Sigmoid colon (tissue), 4 donors: ENCODE data around the gene FERD3L.

Experiments
- EP300 ChIP-seq, 4 donors: sonication (generic); formaldehyde crosslinking; IDR thresholded peaks; one replicate each; pipeline ENCODE4 v1.6.1; 2017; ENCODE audit warnings: antibody characterized with exemption in 4 of 4
- POLR2A ChIP-seq, 2 donors: fragments of 450-650 bp; IDR thresholded peaks; one replicate each; pipeline ENCODE4 v1.6.1; 2016; ENCODE audit warnings: antibody characterized with exemption in 2 of 2, mild to moderate bottlenecking in 2 of 2, moderate library complexity in 2 of 2
- POLR2AphosphoS5 ChIP-seq, 4 donors: sonication (generic); formaldehyde crosslinking; IDR thresholded peaks; one replicate each; pipeline ENCODE4 v1.6.1; 2017; ENCODE audit warnings: antibody characterized with exemption in 4 of 4
- TF ChIP-seq, protein P1 (sequence below), 4 experiments: fragments of 450-650 bp in 3 of 4; fragments of 200-600 bp in 1 of 4; IDR thresholded peaks; one replicate each; pipeline ENCODE4 v1.5.1; 2016 to 2019; ENCODE audit warnings: antibody characterized with exemption in 4 of 4, mild to moderate bottlenecking in 3 of 4, moderate library complexity in 2 of 4

DNA sequence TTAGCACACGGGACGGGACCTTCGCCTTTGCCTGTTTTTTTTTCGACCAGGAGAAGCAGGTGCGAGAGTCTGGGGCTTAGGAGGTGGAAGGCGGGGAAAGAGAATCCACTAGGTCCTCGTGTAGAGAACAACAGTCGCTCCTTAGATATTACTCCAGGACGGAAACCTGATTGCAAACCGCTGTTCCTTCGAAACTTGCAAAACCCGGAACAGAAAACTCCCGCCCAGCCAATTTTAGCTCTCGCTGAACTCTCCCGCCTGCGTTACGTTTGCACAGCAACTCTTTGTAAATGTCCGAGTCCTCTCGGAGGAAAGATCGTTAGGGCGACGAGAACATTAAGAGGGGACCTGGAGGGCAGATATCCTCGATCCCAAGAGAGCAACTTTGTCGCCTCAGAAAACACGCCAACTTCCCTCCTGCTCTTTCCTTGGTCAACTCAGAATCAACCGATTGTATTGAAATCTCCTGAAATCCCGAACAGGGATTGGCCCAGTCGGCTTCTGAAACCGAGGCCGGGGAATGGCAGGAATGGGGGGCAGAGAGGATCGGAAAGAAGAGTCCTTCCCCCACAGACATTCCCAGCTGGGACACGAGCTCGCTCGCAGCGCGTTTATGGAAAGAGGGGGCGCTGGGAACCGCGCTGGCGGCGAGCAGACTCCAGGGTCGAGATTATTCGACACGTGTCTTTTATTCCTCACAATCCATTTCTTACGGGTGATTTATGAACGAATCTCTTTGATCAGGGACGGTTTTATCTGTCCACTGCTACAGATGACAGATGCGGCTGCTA lies 37.7 kb downstream of the FERD3L start:
- TF ChIP-seq, protein P1, sequence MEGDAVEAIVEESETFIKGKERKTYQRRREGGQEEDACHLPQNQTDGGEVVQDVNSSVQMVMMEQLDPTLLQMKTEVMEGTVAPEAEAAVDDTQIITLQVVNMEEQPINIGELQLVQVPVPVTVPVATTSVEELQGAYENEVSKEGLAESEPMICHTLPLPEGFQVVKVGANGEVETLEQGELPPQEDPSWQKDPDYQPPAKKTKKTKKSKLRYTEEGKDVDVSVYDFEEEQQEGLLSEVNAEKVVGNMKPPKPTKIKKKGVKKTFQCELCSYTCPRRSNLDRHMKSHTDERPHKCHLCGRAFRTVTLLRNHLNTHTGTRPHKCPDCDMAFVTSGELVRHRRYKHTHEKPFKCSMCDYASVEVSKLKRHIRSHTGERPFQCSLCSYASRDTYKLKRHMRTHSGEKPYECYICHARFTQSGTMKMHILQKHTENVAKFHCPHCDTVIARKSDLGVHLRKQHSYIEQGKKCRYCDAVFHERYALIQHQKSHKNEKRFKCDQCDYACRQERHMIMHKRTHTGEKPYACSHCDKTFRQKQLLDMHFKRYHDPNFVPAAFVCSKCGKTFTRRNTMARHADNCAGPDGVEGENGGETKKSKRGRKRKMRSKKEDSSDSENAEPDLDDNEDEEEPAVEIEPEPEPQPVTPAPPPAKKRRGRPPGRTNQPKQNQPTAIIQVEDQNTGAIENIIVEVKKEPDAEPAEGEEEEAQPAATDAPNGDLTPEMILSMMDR (IDR thresholded peaks at IDR 0.05): no peak
- TF ChIP-seq POLR2A (IDR thresholded peaks at IDR 0.05) (no peak), POLR2AphosphoS5 (IDR thresholded peaks at IDR 0.05) (peak in 3 of 4 donors; percentile 18 to 36 (median 29)), EP300 (IDR thresholded peaks at IDR 0.05) (no peak)
